GM18907 (cell line): ENCODE results near the gene SPEN.
A peak's percentile ranks its signal among the peaks of the same experiment; 100 is the strongest.
"Not testable (repeated sequence)": the region's sequence is repeated elsewhere in the genome, so short reads cannot be mapped to it uniquely, and the experiment has no call there.

ENCODE experiments used
- ATAC-seq: cut with Tn5 transposase; IDR thresholded peaks from one replicate; pipeline ENCODE4 v1.9.1; 2021; ENCODE audit warnings: mild to moderate bottlenecking, moderate library complexity; ENCODE audit not compliant: unreplicated experiment

SPEN gene

GRCh38 chr1:15856888-15857287, 9.4 kb downstream of the SPEN start:
- no peak for ATAC-seq

- ATAC-seq = no peak
Measured at GRCh38 chr1:15858069-15858670, 10.7 kb downstream of the SPEN start.

- no peak for ATAC-seq
Measured at GRCh38 chr1:15858672-15859372, 11.3 kb downstream of the SPEN start.

GRCh38 chr1:15863156-15863901, 15.8 kb downstream of the SPEN start:
- no peak for ATAC-seq

- no peak for ATAC-seq
Measured at GRCh38 chr1:15866721-15867201, 19.3 kb downstream of the SPEN start.

GRCh38 chr1:15867288-15867687, 19.8 kb downstream of the SPEN start:
- no peak for ATAC-seq

GRCh38 chr1:15869413-15869812, 21.9 kb downstream of the SPEN start:
- ATAC-seq = no peak

GRCh38 chr1:15870421-15870820, 22.9 kb downstream of the SPEN start:
- no peak for ATAC-seq

- ATAC-seq = no peak
Measured at GRCh38 chr1:15874471-15874870, 27.0 kb downstream of the SPEN start.

GRCh38 chr1:15876357-15877055, 29.0 kb downstream of the SPEN start:
- ATAC-seq = no peak

- ATAC-seq = no peak
Measured at GRCh38 chr1:15881961-15882360, 34.5 kb downstream of the SPEN start.

GRCh38 chr1:15882665-15883064, 35.2 kb downstream of the SPEN start:
- ATAC-seq = peak; percentile 48

GRCh38 chr1:15883326-15883725, 35.8 kb downstream of the SPEN start:
- no peak for ATAC-seq

GRCh38 chr1:15884477-15884876, 37.0 kb downstream of the SPEN start:
- ATAC-seq = no peak

GRCh38 chr1:15885269-15885668, 37.8 kb downstream of the SPEN start:
- ATAC-seq = no peak

GRCh38 chr1:15885701-15886610, 38.4 kb downstream of the SPEN start:
- ATAC-seq = peak; percentile 49

- ATAC-seq = peak; percentile 5
Measured at GRCh38 chr1:15886611-15887167, 39.2 kb downstream of the SPEN start.

- ATAC-seq = not testable (repeated sequence)
Measured at GRCh38 chr1:15892857-15893599, 45.5 kb downstream of the SPEN start.

- ATAC-seq = no peak
Measured at GRCh38 chr1:15895233-15895632, 47.7 kb downstream of the SPEN start.
